GM10847 (cell line): ENCODE measurements around the gene SCD.

Source experiments
- POLR2A ChIP-seq: IDR thresholded peaks from 2 replicates; pipeline ENCODE4 v1.6.1; 2011; ENCODE audit not compliant: insufficient read length; ENCODE audit errors: extremely low read depth

Gene SCD

GRCh38 chr10:100333106-100333505 is 13.9 kb upstream of the SCD start:
- TF ChIP-seq POLR2A, result no peak

DNA sequence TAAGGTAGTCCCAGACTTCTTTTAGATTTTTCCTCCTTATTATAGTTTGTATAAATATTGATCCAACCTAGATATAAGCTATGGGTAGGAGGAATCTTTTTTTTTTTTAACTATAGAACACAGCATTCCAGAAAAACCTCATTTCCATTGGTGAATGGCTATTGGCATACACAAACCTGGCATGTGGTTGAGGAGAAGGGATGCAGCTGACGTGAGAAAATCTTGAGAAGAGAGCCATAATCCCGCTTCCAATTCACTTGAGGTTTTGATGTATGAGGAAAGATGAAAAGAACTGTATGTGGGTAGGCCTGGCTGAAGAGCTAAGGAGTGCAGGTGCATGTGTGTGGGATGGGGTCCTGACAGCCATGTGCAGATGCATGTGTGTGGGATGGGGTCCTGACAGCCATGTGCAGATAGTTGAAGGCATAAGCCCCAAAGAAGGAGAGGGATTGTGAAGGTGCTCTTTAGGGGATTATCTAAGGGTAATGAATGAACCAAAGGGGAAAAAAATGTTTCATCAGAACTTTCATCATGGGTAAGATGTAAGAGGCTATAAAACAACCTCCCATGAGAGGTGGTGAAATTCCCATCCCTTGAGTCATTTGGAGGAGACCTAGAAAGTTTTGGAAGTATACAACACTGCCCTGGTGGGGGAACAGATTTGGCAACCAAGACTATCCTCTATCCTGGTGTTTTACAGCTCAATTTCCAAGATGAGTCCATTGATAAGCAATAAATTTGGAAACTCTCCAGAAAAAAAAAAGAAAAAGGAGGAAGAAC is 13.2 kb upstream of the SCD start:
- no peak for TF ChIP-seq POLR2A

DNA sequence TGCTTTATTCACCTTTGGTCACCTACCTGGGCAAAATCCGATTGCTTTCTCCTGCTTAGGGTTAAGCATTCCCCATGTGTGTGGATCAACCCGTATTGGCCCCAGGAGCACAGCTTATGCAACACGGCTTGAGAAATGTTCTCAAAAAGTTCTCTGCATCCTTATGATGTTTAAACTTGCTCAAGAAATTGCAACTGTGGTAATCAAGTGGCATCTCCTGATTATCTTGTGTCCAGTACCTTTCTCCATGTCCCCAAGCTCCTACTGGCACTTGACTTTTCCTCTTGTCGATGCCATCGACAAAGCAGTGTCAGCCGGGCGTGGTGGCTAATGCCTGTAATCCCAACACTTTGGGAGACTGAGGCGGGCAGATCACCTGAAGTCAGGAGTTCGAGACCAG is 12.3 kb upstream of the SCD start:
- no peak for TF ChIP-seq POLR2A

- TF ChIP-seq POLR2A, result no peak
Measured at GRCh38 chr10:100338434-100339036, 8.5 kb upstream of the SCD start.

- TF ChIP-seq POLR2A, result no peak
Measured at GRCh38 chr10:100339236-100339635, 7.8 kb upstream of the SCD start.

GRCh38 chr10:100340948-100341847 is 5.8 kb upstream of the SCD start:
- TF ChIP-seq POLR2A, result no peak

GRCh38 chr10:100341953-100342626 is 4.9 kb upstream of the SCD start:
- TF ChIP-seq POLR2A, result no peak

GRCh38 chr10:100342627-100342972 is 4.4 kb upstream of the SCD start:
- no peak for TF ChIP-seq POLR2A

- TF ChIP-seq POLR2A, result no peak
Measured at GRCh38 chr10:100344241-100344788, 2.7 kb upstream of the SCD start.

- no peak for TF ChIP-seq POLR2A
Measured at GRCh38 chr10:100345570-100346330, 1.3 kb upstream of the SCD start.

DNA sequence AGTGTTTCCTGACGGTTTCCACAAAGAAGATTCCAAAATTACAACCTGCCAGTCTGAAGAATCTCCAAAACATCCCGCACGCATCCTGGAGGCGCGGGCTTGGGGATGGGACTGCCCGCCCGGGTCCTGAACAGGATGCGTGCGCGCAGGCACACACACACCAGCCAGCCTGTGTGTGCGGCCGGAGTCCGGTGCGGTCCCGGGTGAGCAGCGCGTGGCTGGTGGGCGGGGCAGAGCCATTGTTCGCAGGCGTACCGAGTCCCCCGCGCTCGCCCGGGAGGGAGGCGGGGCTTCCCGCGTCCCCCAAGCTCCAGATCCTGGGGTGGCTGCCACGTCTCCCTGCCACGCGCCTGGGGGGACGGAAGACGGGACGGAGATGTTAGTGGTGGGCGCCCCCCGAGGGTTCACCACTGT is 675 bp upstream of the SCD start:
- TF ChIP-seq POLR2A, result peak; percentile 49

DNA sequence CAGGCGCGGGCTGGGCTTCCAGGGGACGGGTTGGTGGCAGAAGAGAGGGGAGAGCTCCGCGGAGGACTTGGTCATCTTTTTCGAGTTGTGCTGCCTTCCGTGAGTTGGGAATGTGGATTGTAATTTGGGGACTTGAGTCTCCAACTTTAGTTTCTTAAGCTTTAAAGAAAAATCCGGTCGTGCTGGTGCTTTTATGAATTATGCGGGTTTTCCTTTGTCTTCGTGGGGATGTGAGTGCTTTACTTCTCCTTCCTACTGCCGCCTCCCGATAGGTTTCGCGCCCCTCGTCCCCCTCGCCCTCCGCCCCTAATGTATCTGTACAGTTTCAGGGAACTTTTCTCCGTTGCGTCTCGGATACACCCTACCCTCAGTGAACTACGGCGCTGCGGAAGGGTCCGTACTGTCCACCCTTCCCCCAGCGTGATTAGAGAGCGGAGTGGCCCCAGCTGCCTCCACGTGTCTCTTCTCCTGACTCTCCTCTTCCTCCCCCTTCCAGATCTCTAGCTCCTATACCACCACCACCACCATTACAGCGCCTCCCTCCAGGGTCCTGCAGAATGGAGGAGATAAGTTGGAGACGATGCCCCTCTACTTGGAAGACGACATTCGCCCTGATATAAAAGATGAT is 649 bp downstream of the SCD start:
- TF ChIP-seq POLR2A, result no peak

GRCh38 chr10:100348389-100348927 is 1.4 kb downstream of the SCD start:
- TF ChIP-seq POLR2A, result no peak

- no peak for TF ChIP-seq POLR2A
Measured at GRCh38 chr10:100349087-100349486, 2.1 kb downstream of the SCD start.

GRCh38 chr10:100349672-100350071 is 2.6 kb downstream of the SCD start:
- TF ChIP-seq POLR2A, result no peak
